22Rv1 (cell line): ENCODE results near the gene IFITM10.

Source experiments
- H3K27ac ChIP-seq: fragments of 450-650 bp; 2 replicates; pipeline ENCODE4 v1.5.1; 2017
- ZFX ChIP-seq: fragments of 450-650 bp; IDR thresholded peaks from 2 replicates; pipeline ENCODE4 v1.6.1; 2017; ENCODE audit warnings: antibody characterized with exemption, borderline replicate concordance
- TF ChIP-seq, protein P1 (sequence below): fragments of 450-650 bp; IDR thresholded peaks from 2 replicates; pipeline ENCODE4 v1.5.1; 2017; ENCODE audit warnings: mild to moderate bottlenecking

The IFITM10 gene

DNA sequence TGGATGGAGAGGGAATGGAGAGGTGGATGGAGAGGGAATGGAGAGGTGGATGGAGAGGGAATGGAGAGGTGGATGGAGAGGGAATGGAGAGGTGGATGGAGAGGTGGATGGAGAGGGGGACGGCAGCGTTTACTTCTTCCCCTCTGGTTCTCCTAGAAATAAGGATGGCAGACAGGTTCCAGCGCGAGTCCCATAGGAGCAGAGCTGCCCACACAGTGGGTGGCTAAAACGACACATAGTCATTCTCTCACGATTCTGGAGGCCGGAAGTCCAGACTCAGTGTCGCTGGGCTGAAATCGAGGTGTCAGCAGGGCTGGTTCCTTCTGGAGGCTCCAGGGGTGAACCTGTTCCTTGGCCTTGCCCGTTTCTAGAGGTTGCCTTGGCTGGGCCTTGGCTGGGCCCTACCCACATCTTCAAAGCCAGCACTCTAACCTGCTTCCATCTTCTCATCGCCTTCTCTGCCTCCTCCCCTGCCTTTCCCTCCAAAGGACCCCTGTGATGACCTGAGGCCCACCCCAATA is 26.0 kb upstream of the IFITM10 start:
- TF ChIP-seq, protein P1, sequence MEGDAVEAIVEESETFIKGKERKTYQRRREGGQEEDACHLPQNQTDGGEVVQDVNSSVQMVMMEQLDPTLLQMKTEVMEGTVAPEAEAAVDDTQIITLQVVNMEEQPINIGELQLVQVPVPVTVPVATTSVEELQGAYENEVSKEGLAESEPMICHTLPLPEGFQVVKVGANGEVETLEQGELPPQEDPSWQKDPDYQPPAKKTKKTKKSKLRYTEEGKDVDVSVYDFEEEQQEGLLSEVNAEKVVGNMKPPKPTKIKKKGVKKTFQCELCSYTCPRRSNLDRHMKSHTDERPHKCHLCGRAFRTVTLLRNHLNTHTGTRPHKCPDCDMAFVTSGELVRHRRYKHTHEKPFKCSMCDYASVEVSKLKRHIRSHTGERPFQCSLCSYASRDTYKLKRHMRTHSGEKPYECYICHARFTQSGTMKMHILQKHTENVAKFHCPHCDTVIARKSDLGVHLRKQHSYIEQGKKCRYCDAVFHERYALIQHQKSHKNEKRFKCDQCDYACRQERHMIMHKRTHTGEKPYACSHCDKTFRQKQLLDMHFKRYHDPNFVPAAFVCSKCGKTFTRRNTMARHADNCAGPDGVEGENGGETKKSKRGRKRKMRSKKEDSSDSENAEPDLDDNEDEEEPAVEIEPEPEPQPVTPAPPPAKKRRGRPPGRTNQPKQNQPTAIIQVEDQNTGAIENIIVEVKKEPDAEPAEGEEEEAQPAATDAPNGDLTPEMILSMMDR: no peak
- no peak for TF ChIP-seq ZFX
- no peak overlapping the region for H3K27ac ChIP-seq

DNA sequence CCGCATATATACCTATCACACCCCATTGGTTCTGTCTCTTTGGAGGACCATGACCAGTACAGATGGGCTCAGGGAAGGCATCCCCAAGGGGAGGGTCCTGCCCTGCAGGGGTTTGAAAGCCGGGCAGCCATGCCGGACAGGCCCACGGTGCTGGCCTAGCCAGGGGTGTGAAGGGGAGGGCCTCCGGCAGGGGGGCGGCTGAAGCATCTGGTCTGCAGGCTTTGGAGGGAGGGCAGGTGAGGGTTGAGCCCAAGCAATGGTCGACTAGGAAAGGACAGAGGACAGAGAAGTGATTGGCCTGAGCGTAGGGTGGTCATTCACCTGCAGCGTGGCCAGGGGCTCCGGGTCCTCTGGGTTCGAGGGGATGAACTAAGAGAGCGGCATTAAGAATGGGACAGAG is 24.5 kb upstream of the IFITM10 start:
- no peak for TF ChIP-seq ZFX
- TF ChIP-seq, protein P1: no peak
- H3K27ac ChIP-seq: no peak overlapping the region

DNA sequence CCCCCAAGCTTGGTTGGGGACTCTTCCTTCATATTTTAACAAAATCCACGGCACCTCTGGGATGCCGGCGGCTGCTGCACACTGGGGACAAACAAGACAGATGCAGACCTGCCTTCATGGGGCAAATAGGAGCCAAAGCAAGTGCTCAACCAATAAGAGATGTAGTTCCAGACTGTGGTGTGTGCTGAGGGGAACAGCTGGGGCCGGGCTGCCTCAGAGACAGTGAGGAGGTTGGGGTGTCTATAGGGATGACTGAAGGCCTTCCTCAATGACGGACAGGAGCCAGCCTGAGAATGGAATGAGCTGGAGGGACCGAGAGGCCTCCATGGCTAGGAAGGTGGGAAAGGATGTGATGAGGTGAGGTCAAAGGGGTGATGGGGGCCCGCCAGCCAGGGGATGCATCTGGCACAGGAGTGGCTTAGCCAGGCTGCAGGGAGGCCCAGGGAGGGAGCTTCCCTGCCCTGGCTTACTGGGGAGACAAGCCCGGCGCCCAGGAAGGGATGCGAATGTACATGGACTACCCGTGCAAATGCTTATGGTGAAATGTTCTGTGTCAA is 23.7 kb upstream of the IFITM10 start:
- TF ChIP-seq, protein P1: no peak
- TF ChIP-seq ZFX: no peak
- no peak overlapping the region for H3K27ac ChIP-seq

- H3K27ac ChIP-seq: no peak overlapping the region
- TF ChIP-seq ZFX: no peak
- TF ChIP-seq, protein P1: no peak
Observed at GRCh38 chr11:1773131-1773993, 23.0 kb upstream of the IFITM10 start.

GRCh38 chr11:1772270-1773130 is 22.1 kb upstream of the IFITM10 start:
- H3K27ac ChIP-seq: no peak overlapping the region
- TF ChIP-seq, protein P1: no peak
- TF ChIP-seq ZFX: no peak

DNA sequence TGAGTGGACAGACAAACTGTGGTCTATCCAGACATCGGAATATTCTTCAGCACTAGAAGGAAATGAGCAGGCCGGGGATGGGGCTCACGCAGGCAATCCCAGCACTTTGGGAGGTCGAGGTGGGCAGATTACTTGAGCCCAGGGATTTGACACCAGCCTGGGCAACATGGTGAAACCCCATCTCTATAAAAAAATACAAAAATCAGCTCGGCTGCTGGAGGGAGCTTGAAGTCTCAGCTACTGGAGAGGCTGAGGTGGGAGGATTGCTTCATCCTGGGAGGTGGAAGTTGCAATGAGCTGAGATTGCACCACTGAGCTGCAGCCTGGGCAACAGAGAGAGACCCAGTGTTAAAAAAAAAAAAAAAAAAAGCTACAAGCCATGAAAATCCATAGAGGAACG is 21.3 kb upstream of the IFITM10 start:
- H3K27ac ChIP-seq: no peak overlapping the region
- TF ChIP-seq, protein P1: no peak
- TF ChIP-seq ZFX: no peak
